Hematopoietic multipotent progenitor cell treated with erythropoietin and hydrocortisone succinate and interleukin-3 and kit ligand, for 17 days (in vitro differentiated cells): ENCODE data around the gene PIK3CB.
"Not testable (repeated sequence)": the region's sequence is repeated elsewhere in the genome, so short reads cannot be mapped to it uniquely, and the experiment has no call there.

ENCODE experiments used
- DNase-seq: peaks from one replicate; pipeline ENCODE4 v3.0.0-alpha.2; 2015; ENCODE audit warnings: low spot score

PIK3CB gene

GRCh38 chr3:138803006-138803653, 31.6 kb downstream of the PIK3CB start:
- no peak for DNase-seq

DNA sequence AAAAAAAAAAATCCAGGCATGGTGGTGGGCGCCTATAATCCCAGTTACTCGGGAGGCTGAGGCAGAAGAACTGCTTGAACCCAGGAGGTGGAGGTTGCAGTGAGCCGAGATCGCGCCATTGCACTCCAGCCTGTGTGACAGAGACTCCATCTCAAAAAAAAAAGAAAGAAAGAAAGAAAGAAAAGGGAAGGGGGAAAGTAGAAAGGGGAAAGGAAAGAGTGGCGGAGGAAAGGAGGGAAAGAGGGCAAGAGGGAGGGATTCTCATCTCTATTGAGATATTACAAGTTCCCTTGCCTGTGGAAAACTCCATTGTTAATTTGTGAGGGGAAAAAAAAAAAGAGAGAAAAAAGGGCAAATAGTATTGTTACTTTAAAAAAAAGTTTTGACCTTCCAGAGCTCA, 32.5 kb downstream of the PIK3CB start:
- DNase-seq: not testable (repeated sequence)

DNA sequence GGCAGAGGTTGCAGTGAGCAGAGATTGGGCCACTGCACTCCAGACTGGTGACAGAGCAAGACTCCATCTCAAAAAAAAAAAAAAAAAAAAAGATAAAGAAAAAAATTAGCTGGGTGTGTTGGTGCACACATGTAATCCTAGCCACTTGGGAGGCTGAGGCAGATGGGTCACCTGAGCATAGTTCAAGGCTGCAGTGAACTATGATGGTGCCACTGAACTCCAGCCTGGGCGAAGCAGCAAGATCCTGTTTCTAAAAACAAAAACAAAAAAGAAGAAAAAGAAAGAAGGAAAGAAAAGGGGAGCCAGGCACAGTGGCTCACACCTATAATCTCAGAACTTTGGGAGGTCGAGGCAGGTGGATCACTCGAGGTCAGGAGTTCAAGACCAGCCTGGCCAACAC, 32.9 kb downstream of the PIK3CB start:
- DNase-seq: no peak

DNA sequence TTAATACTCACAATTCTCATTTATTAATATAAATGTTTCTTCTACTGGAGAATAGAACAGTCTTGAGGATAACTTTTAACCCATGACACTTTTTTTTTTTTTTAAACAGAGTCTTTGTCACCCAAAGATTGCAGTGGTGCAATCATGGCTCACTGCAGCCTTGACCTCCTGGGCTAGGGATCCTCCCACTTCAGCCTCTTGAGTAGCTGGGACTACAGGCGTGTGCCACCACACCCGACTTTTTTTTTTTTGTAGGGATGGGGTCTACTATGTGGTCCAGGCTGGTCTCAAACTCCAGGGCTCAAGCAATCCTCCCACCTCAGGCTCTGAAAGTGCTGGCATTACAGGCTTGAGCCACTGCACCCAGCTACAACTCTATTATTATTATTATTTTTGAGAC, 34.5 kb downstream of the PIK3CB start:
- DNase-seq: no peak

DNA sequence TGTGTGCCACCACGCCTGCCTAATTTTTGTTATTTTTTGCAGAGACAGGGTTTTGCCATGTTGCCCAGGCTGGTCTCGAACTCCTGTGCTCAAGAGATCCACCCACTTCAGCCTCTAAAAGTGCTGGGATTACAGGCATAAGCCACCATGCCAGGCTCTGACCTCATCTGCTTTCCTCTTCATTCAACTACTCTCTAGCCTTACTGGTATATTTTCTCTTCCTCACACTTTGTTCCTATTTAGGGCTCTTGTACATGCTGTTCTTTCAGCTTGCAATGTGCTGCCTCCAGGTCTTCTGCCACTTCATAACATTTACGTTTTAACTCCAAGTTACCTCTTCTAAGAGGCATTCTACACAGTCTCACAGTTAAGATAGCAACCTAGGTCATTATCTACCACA, 34.9 kb downstream of the PIK3CB start:
- DNase-seq: no peak

DNA sequence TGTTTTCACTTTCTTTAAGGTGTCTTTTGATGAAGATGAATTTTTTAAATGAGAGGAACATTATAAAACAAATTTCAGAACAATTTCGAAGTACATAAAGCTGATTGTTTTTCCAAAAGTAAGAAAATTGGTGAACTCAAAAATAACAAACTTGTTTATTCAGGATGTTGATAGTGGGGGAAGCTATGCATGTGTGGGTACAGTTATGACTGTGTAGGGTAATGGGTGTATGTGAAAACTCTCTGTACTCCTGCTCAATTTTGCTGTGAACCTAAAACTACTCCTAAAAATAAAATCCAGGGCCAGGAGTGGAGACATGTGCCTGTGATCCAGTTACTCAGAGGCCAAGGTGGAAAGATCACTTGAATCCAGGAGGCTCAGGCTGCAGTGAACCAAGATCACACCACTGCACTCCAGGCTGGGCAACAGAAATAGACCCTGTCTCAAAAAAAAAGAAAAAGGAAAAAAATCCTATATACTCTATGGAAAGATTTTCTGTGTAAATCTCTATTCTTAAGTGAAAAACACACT, 37.2 kb downstream of the PIK3CB start:
- DNase-seq: no peak

GRCh38 chr3:138796761-138797160, 38.0 kb downstream of the PIK3CB start:
- no peak for DNase-seq

DNA sequence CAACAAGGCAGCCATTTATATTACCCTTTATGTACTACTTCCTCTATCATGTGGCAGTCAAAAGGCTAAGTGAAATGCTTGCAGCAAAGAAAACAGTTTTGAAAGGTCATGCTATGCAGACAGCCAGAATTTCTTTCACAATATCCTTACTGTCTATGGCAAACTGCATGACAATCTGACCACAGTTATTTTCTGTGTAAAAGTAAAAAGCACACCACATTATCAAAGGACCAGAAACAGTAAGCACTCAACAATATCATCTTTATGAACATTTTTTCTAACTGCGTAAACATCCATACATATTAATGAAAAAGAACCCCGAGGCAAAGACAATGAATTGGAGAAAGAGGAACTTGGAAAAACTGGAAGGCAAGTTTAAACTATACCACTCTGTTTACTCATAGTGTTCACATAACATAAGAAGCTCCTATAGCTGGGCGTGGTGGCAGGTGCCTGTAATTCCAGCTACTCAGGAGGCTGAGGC, 47.9 kb downstream of the PIK3CB start:
- peak; percentile 4 for DNase-seq

DNA sequence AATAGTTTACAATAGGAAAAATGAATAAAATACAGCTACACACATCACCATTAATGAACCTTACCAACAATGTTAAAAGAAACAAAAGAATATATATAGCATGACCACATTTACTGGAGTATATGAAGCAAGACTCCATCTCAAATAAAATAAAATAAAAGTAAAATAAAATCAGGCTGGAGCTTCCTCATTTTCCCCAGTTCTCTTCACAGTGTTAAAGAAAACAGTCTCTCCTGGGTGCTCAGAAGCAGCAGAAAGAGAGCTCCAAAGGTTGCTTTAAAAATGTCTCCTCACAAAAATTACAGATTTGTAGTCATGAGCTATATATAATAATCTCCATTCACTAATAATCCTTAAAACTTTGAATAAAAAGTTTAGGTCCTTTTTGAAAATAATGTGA, 48.8 kb downstream of the PIK3CB start:
- DNase-seq: no peak

GRCh38 chr3:138785362-138785857, 49.3 kb downstream of the PIK3CB start:
- DNase-seq: not testable (repeated sequence)

GRCh38 chr3:138782755-138783154, 52.0 kb downstream of the PIK3CB start:
- DNase-seq: no peak

DNA sequence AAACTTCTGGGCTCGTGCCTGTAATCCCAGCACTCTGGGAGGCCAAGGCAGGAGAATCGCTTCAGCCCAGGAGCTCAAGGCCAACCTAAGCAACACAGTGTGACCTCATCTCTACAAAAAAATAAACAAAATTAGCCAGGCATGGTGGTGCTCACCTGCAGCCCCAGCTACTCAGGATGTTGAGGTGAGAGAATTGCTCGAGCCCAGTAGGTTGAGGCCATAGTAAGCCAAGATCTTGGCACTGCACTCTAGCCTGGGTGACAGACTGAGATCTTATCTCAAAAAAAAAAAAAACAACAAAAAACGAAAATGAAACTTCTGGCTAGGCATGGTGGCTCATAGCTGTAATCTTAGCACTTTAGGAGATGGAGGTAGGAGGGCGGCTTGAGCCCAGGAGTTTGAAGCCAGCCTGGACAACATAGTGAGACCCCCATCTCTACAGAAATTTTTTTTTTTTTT, 53.7 kb downstream of the PIK3CB start:
- peak; percentile 69 for DNase-seq

DNA sequence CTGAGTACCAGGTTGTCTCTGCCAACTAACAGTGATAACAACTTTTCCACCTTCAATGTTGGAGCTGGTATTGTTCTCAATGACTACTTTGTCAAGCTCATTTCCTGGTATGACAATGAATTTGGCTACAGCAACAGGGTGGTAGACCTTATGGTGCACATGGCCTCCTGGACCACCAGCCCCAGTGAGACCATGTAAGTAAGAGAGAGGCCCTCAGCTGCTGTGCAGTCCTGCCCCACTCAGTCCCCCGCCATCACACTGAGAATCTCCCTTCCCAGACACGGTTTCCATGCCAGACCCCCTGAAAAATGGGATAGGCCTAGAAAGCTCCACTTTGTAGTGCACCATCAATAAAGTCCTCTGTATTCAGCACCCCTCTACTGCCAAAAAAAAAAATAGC, 56.1 kb downstream of the PIK3CB start:
- DNase-seq: no peak

- no peak for DNase-seq
Observed at GRCh38 chr3:138776961-138777360, 57.8 kb downstream of the PIK3CB start.

- no peak for DNase-seq
Observed at GRCh38 chr3:138775254-138775595, 59.5 kb downstream of the PIK3CB start.

GRCh38 chr3:138774529-138775253, 60.0 kb downstream of the PIK3CB start:
- peak; percentile 48 for DNase-seq

DNA sequence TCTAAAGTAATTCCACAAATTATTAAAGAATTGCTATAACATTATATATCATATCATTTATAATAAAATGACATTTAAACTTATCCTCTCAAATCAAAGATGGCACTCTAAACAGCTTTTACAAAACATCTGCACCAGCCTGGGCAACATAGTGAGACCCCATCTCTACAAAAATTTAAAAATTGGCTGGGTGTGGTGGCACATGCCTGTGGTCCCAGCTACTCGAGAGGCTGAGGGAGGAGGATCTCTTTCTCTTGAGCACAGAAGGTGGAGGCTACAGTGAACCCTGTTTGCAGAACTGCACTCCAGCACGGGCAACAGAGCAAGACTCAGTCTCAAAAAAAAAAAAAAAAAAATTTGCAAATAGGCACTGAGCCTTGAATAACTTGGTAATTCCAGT, 63.1 kb downstream of the PIK3CB start:
- DNase-seq: no peak

GRCh38 chr3:138769616-138770015, 65.1 kb downstream of the PIK3CB start:
- DNase-seq: no peak

GRCh38 chr3:138768946-138769345, 65.8 kb downstream of the PIK3CB start:
- DNase-seq: no peak

DNA sequence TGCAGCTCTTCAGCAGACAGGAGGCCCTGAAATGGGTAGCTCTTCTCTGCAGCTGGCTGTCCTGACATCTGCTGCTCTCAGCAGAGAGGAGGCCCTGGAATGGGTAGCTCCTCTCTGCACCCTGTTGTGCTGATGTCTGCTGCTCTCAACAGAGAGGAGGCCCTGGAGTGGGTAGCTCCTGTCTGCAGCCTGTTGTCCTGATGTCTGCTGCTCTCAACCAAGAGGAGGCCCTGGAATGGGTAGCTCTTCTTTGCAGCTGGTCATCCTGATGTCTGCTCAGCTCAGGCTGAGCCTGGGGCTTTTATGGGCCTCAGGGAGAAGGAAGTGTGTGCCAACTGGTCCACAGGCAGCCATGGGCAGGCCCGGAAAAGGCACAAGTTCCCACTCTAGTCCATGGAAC, 66.6 kb downstream of the PIK3CB start:
- no peak for DNase-seq

- DNase-seq: no peak
Observed at GRCh38 chr3:138767498-138768104, 67.1 kb downstream of the PIK3CB start.

DNA sequence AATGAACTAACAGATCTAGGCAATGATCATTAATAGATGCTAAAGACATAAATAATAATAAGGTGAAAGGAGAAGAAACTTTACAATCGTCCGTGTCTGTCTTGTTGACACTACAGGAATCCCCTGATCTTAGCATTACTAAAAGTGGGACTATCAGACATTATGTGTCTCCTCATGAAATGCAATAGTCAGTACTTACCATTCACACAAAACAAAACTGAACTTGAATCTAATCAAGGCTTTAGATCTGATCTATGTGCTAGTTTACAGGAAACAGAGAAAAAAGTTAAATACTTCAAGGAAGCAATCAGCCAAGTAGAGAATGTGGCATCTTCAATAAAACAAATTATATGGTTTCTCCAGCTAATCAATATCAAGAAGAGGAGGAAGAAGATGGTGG, 73.7 kb downstream of the PIK3CB start:
- DNase-seq: no peak

DNA sequence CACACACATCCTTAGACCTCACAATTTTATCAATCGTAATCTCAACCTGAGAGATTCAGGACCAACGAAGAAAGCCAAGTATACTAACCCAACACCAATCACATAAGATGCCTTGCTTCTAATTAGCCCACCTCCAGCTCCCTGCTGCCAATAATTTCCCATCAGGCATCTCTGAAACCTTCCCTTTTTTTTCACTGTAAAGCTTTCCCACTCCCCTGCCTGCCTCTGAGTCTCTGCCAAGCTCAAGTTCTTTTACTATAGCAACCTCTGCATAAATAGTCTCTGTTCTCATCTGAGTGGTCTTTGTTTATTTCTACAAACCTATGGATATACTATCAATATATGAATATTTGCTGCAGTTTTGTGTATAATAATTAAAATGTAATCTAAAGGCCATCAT, 86.5 kb downstream of the PIK3CB start:
- no peak for DNase-seq
